ENCODE measurements around the gene ITPR3.

The ITPR3 gene

GRCh38 chr6:33678233-33678931 lies 57.3 kb downstream of the ITPR3 start:
- Histone ChIP-seq H3K36me3 (replicated peaks) (peaks cover 52% of the 10 kb centered on the region), H3K4me3 (no peak overlapping the region), H3K4me1 (no peaks in the 10 kb centered on the region), H3K27me3 (ENCODE audit: low read depth) (no peaks in the 10 kb centered on the region), H3K9me3 (no peaks in the 10 kb centered on the region)
- no peak for DNase-seq (ENCODE audit: low spot score in 2 of 2)
- in situ Hi-C loops (cut with MboI; ENCODE audit: low sequenced_read_pairs) = no loop called here

DNA sequence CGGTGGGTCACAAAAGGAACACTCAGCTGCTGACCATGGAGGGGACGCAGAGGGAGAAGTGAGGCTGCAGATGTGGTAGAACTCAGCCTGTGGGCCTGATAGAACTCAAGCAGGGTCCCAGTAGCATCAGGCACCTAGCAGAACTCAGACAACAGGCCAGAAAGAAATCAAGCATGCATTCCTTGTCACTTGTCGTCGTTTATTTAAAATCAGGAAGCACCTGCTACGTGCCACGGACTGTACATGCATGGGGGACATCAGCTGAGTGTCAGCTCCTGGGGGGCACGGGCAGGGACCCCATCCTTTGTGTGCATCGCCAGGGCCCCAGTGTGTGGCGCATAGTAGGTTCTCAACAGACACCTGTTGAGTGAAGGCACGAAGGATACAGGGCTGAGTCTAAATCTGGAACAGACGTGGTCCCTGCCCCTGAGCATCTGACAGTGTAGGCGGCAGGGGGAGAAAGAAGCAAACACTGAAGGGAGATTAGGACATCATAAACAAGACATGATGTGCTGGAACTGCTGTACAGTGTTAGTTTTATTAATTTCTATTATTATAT lies 57.9 kb downstream of the ITPR3 start:
- H3K27me3 ChIP-seq (ENCODE audit: low read depth) = no peaks in the 10 kb centered on the region
- no peak for DNase-seq (ENCODE audit: low spot score in 2 of 2)
- in situ Hi-C loops (cut with MboI; ENCODE audit: low sequenced_read_pairs) = no loop called here
- H3K9me3 ChIP-seq = no peaks in the 10 kb centered on the region
- H3K36me3 ChIP-seq (replicated peaks) = peaks cover 48% of the 10 kb centered on the region
- H3K4me1 ChIP-seq = no peaks in the 10 kb centered on the region
- H3K4me3 ChIP-seq = no peak overlapping the region

GRCh38 chr6:33679761-33680160 lies 58.6 kb downstream of the ITPR3 start:
- in situ Hi-C loops (cut with MboI; ENCODE audit: low sequenced_read_pairs) = no loop called here
- Histone ChIP-seq H3K36me3 (replicated peaks) (peaks cover 49% of the 10 kb centered on the region), H3K27me3 (ENCODE audit: low read depth) (no peaks in the 10 kb centered on the region), H3K4me1 (no peaks in the 10 kb centered on the region), H3K9me3 (no peaks in the 10 kb centered on the region), H3K4me3 (no peak overlapping the region)
- DNase-seq (ENCODE audit: low spot score in 2 of 2) = no peak

DNA sequence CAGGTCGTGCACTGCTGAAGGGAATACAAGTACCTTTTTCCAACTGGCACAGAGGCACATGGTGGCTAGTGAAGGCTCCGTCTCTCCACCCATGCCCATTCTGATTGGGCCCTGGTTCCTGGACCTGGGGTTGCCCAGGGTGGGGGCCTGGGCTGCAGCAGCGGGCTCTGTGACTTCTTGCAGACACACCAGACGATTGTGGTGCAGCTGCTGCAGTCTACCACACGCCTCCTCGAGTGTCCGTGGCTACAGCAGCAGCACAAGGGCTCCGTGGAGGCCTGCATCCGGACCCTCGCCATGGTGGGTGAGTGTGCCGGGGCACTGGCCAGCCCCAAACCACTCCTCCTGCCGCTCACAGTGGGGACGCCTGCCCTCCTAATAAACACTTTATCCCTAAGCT lies 61.2 kb downstream of the ITPR3 start:
- no peaks in the 10 kb centered on the region for H3K27me3 ChIP-seq (ENCODE audit: low read depth)
- no peaks in the 10 kb centered on the region for H3K9me3 ChIP-seq
- DNase-seq (ENCODE audit: low spot score in 2 of 2) = no peak
- no peaks in the 10 kb centered on the region for H3K4me1 ChIP-seq
- no peak overlapping the region for H3K4me3 ChIP-seq
- H3K36me3 ChIP-seq (replicated peaks) = peaks cover 50% of the 10 kb centered on the region
- in situ Hi-C loops (cut with MboI; ENCODE audit: low sequenced_read_pairs) = no loop called here

DNA sequence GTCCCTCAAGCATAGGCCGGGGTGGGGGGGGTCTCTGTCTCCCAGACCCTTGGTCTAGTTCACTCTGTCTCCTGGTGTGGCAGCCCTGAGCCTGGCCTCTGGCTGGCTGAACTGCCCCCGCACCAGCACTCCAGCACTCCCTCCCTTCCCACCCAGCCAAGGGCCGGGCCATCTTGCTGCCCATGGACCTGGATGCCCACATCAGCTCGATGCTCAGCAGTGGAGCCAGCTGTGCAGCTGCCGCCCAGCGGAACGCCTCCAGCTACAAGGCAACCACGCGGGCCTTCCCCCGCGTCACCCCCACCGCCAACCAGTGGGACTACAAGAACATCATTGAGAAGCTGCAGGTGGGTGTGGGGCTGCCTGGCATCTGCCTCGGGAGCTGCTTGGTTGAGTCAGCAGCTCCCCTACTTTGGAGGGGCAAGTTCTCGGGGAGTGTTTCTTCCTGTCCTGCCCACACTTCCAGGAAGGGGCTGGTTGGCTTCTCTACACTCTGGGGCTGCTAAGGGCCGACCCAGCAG lies 62.0 kb downstream of the ITPR3 start:
- in situ Hi-C loops (cut with MboI; ENCODE audit: low sequenced_read_pairs) = no loop called here
- Histone ChIP-seq H3K9me3 (no peaks in the 10 kb centered on the region), H3K4me1 (no peaks in the 10 kb centered on the region), H3K27me3 (ENCODE audit: low read depth) (no peaks in the 10 kb centered on the region), H3K4me3 (no peak overlapping the region), H3K36me3 (replicated peaks) (peaks cover 43% of the 10 kb centered on the region)
- DNase-seq (ENCODE audit: low spot score in 2 of 2) = no peak

DNA sequence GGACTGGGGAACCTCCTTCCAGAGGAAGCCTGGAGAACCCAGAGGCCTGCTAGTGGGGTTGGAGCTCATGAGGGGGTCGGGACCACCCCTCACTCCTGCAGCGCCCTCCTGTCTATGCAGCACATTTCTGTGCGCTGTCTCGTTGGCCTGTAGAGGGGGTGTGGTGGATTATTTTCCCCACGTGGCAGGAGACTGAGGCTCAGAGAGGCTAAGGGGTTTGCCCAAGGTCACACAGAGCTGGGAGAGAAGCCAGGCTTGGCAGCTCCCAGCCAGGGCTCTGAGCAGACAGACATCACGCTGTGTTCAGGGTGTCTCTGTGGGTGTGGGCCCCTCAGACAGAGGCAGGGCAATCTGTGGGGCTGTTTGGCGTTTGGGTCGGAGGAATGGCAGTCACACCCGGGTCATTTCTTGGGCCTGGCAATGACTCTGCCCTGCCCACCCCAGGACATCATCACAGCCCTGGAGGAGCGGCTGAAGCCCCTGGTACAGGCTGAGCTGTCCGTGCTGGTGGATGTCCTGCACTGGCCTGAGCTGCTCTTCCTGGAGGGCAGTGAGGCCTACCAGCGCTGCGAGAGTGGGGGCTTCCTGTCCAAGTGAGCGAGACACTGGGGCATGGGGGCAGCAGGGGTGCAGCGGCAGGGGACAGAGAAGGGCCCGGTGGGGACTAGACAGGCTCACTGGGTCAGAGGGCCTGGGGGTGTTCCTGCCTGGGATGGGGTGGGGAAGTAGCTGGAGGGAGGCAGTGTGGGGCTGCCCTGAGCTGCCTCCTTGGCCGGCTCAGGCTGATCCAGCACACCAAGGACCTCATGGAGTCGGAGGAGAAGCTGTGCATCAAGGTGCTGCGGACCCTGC lies 62.7 kb downstream of the ITPR3 start:
- no peak for DNase-seq (ENCODE audit: low spot score in 2 of 2)
- Histone ChIP-seq H3K36me3 (replicated peaks) (peaks cover 46% of the 10 kb centered on the region), H3K9me3 (no peaks in the 10 kb centered on the region), H3K4me1 (no peaks in the 10 kb centered on the region), H3K27me3 (ENCODE audit: low read depth) (no peaks in the 10 kb centered on the region), H3K4me3 (no peak overlapping the region)
- in situ Hi-C loops (cut with MboI; ENCODE audit: low sequenced_read_pairs) = no loop called here

GRCh38 chr6:33684428-33684896 lies 63.3 kb downstream of the ITPR3 start:
- DNase-seq (ENCODE audit: low spot score in 2 of 2) = no peak

DNA sequence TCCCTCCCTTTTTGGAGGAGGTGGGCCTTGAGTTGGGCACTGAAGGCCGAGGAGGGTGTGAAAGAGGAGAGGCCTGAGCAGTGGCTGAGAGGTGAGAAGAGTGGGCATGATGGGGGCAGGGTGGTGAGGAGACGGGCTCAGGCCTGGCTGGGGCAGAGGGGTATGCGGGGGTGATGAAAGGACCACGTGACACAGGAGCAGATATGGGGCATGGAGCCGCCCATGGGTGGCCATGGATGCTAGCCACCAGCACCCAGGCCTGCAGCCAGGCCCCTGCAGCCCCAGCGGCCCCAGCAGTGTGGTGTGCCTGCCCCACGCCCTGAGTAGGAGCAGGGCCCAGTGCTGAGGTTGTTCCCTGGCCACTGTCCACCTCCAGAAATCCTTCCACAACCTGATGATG lies 63.9 kb downstream of the ITPR3 start:
- DNase-seq (ENCODE audit: low spot score in 2 of 2) = no peak
- Histone ChIP-seq H3K27me3 (ENCODE audit: low read depth) (no peaks in the 10 kb centered on the region), H3K4me3 (no peak overlapping the region), H3K4me1 (no peaks in the 10 kb centered on the region), H3K9me3 (no peaks in the 10 kb centered on the region), H3K36me3 (replicated peaks) (peaks cover 50% of the 10 kb centered on the region)
- in situ Hi-C loops (cut with MboI; ENCODE audit: low sequenced_read_pairs) = no loop called here

More at GRCh38 chr6:33684428-33684896, 63.3 kb downstream of the ITPR3 start:
- Histone ChIP-seq H3K4me3 (no peak overlapping the region), H3K4me1 (no peaks in the 10 kb centered on the region), H3K27me3 (ENCODE audit: low read depth) (no peaks in the 10 kb centered on the region), H3K9me3 (no peaks in the 10 kb centered on the region), H3K36me3 (replicated peaks) (peaks cover 50% of the 10 kb centered on the region)
- in situ Hi-C loops (cut with MboI; ENCODE audit: low sequenced_read_pairs) = no loop called here

GRCh38 chr6:33685411-33686224 lies 64.5 kb downstream of the ITPR3 start:
- in situ Hi-C loops (cut with MboI; ENCODE audit: low sequenced_read_pairs) = no loop called here
- no peak for DNase-seq (ENCODE audit: low spot score in 2 of 2)
- Histone ChIP-seq H3K27me3 (ENCODE audit: low read depth) (no peaks in the 10 kb centered on the region), H3K4me1 (no peaks in the 10 kb centered on the region), H3K4me3 (no peak overlapping the region), H3K36me3 (replicated peaks) (peaks cover 54% of the 10 kb centered on the region), H3K9me3 (no peaks in the 10 kb centered on the region)

GRCh38 chr6:33686225-33686924 lies 65.3 kb downstream of the ITPR3 start:
- in situ Hi-C loops (cut with MboI; ENCODE audit: low sequenced_read_pairs) = no loop called here
- no peaks in the 10 kb centered on the region for H3K4me1 ChIP-seq
- no peak for DNase-seq (ENCODE audit: low spot score in 2 of 2)

GRCh38 chr6:33686981-33687975 lies 66.2 kb downstream of the ITPR3 start:
- H3K4me1 ChIP-seq = no peaks in the 10 kb centered on the region
- in situ Hi-C loops (cut with MboI; ENCODE audit: low sequenced_read_pairs) = no loop called here
- peaks cover 66% of the 10 kb centered on the region for H3K36me3 ChIP-seq (replicated peaks)
- no peak overlapping the region for H3K4me3 ChIP-seq
- no peaks in the 10 kb centered on the region for H3K9me3 ChIP-seq
- no peaks in the 10 kb centered on the region for H3K27me3 ChIP-seq (ENCODE audit: low read depth)
- DNase-seq (ENCODE audit: low spot score in 2 of 2) = no peak

More at GRCh38 chr6:33686225-33686924, 65.3 kb downstream of the ITPR3 start:
- Histone ChIP-seq H3K36me3 (replicated peaks) (peaks cover 58% of the 10 kb centered on the region), H3K9me3 (no peaks in the 10 kb centered on the region), H3K4me3 (no peak overlapping the region), H3K27me3 (ENCODE audit: low read depth) (no peaks in the 10 kb centered on the region)

DNA sequence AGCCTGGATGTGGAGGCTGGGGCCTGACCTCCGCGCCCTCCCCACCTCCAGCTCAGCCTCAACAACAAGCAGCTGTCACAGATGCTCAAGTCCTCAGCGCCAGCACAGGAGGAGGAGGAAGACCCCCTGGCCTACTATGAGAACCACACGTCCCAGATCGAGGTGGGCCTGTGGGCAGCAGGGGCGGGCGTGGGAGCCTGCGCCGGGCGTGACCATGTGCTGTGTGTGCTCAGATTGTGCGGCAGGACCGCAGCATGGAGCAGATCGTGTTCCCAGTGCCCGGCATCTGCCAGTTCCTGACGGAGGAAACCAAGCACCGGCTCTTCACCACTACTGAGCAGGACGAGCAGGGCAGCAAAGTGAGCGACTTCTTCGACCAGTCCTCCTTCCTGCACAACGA lies 66.9 kb downstream of the ITPR3 start:
- in situ Hi-C loops (cut with MboI; ENCODE audit: low sequenced_read_pairs) = no loop called here
- no peaks in the 10 kb centered on the region for H3K4me1 ChIP-seq
- no peaks in the 10 kb centered on the region for H3K27me3 ChIP-seq (ENCODE audit: low read depth)
- no peak for DNase-seq (ENCODE audit: low spot score in 2 of 2)
- no peaks in the 10 kb centered on the region for H3K9me3 ChIP-seq
- peaks cover 70% of the 10 kb centered on the region for H3K36me3 ChIP-seq (replicated peaks)
- no peak overlapping the region for H3K4me3 ChIP-seq

Data from HAP-1 (cell line).